Measurements from ENCODE around the gene JAGN1.
A peak's percentile ranks its signal among the peaks of the same experiment; 100 is the strongest.
"Not testable (repeated sequence)": the region's sequence is repeated elsewhere in the genome, so short reads cannot be mapped to it uniquely, and the experiment has no call there.

JAGN1 gene

DNA sequence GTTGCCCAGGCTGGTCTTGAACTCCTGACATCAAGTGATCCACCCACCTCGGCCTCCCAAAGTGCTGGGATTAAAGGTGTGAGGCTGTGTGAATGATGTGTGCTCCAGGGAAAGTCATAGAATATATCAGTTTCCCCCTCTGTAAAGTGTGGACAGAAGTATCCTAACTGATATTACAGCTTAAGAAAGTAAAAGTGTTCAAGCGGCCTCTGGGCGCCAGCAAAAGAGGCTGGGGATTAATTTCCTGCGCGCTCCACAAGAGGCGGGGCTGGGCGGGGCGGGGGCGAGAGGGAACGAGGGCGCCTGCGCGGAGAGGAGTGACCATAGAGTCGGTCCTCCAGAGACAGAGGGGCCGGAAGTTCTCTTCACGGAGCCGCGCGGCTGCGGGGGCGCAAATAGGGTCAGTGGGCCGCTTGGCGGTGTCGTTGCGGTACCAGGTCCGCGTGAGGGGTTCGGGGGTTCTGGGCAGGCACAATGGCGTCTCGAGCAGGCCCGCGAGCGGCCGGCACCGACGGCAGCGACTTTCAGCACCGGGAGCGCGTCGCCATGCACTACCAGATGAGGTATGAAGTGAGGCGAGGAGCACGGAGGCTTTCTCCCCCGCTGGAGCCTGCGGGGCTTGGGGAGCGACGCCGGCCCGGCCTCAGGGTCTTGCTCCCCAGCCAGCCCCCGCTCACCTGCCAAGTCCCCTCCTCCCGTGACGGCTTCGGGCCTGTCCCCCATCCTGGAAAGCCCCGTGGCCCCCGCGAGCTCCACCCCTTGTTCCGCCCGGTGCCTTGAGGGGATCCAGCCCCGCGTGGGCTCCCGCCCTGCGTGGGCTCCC lies at the start of gene JAGN1:
TSS of gene JAGN1 (plus strand) at position 362 of the 823 bp plus-strand sequence. CDS start at position 475, 113 bp downstream.
- peak; percentile 79 for DNase-seq (ENCODE audit: low read depth)

- no peak for DNase-seq (ENCODE audit: low read depth)
Observed at GRCh38 chr3:9841015-9841414, 49.4 kb upstream of the JAGN1 start.

DNA sequence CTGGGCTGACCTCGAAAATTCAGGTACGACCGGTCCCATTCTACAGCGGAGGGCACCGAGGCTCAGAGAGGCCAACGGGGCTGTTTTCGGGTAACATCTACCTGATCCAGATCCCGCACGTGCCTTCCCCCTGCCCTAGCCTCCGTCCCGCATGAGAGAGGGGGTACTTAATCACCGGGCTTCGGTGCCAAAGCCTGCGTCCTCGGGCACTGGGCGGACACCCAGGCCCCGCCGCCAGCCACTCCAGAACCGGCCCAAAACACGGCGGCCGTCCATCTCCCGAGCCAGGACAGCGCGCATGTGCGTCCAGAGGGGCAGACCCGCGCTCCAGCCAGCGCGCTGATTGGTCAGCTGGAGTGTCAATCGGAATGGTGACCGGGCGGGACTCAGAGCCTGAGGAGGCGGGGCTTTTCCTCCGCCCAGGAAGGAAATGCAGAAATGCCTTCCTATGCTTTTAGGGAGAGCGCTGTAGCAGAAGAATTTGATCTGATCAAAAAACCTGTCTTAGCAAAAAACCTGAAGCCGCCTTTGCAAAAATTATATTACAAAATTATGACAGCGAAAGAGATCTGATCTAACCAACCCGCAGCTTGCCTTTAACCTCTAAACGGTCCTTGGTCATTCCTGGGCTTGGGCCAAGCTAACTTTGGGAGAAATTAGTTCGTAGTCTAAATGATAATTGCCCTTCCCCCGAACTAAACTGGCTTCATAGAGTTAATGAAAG lies 46.5 kb upstream of the JAGN1 start, which contains the start of gene RPUSD3:
TSS of gene RPUSD3 (minus strand) at position 294 of the 724 bp plus-strand sequence. CDS start at position 276, 18 bp downstream.
- DNase-seq (ENCODE audit: low read depth), result peak; percentile 93

DNA sequence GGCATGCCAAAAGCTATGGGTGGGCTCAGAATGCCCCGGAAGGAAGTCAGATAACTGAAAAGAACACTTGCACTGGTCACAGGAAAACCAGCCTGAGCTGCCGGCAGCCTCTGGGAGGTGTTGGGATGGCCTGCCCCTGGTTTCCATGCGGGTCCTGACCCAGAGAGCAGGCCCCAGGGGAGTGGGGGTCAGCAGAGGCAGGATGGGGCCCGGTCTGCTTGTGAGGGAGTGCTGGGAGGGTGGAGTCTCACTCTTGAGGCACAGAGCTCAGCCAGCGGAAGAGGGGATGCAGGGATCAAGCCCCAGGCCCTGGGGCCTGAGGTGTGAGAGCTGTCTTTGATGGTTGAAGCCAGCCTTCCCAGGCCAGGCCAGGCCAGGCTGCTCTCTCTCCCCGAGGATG lies 44.2 kb upstream of the JAGN1 start:
- DNase-seq (ENCODE audit: low read depth), result no peak

DNA sequence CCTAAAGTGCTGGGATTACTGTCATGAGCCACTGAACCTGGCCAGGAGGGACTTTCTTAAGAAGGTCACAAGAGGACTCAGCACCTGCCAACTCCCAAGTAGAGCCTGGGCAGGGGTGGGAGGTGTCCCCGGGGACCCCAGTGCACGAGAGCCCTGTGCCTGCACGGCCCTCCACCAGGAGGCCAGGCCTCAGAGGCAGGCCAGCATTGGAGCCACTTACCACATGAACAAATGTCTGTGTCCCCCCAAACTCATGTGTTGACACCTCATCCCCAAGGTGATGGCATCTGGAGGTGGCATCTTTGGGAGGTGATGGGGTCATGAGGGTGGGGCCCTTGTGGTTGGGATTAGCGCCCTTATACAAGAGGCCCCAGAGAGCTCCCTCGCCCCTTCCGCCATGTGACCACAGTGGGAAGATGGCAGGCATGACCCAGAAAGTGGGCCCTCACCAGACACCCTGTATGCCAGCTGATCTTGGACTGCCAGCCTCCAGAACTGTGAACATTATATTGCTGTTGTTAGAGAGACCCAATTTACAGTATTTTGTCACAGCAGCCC lies 43.4 kb upstream of the JAGN1 start:
- DNase-seq (ENCODE audit: low read depth), result no peak

- not testable (repeated sequence) for DNase-seq (ENCODE audit: low read depth)
Observed at GRCh38 chr3:9847870-9848269, 42.5 kb upstream of the JAGN1 start.

- not testable (repeated sequence) for DNase-seq (ENCODE audit: low read depth)
Observed at GRCh38 chr3:9848860-9849259, 41.5 kb upstream of the JAGN1 start.

GRCh38 chr3:9851383-9851782 lies 39.0 kb upstream of the JAGN1 start:
- DNase-seq (ENCODE audit: low read depth), result not testable (repeated sequence)

DNA sequence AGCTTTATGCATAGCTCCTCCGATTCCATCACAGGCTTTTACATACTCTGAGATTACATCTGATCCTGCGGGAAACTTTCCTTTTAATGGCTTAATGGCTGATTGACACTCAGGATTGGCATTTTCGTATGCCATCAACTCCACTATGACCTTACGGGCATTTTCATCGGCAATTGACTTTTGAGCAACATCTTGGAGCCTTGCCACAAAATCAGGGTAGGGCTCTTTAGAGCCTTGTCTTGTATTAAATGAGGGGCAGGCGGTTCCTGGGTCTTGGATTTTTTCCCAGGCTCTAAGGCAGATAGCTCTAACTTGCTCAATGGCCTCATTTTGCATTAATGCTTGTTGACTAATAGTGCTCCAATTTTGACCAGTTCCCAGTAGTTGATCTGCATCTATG lies 38.5 kb upstream of the JAGN1 start:
- not testable (repeated sequence) for DNase-seq (ENCODE audit: low read depth)

- DNase-seq (ENCODE audit: low read depth), result no peak
Observed at GRCh38 chr3:9852528-9852927, 37.9 kb upstream of the JAGN1 start.

- DNase-seq (ENCODE audit: low read depth), result not testable (repeated sequence)
Observed at GRCh38 chr3:9854291-9854940, 36.0 kb upstream of the JAGN1 start.

GRCh38 chr3:9855594-9855993 lies 34.8 kb upstream of the JAGN1 start:
- no peak for DNase-seq (ENCODE audit: low read depth)

DNA sequence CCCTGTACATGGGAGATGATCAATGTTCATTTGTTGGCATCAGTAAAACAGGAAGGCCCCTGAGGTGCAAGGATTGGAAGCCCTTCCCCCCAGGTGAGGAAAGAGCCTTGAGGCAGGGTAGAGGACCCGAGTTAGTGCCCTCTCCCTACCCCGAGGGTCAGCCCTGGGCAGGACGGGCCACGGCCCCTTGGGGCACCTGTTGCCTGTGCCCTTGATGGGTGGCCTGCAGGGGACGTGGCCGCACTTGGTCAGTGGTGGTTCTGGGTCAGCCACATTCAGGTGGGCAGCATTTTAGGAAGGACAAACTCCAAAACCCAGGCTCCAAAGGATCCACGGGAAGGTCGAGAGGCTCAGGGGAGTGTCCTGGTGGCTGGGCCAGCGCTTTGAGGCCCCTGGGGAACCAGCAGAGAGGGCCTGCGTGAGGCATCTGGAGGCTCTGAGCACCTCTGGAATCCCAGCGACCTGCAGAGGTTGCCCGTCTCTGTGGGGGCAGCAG lies 30.8 kb upstream of the JAGN1 start:
- no peak for DNase-seq (ENCODE audit: low read depth)

DNA sequence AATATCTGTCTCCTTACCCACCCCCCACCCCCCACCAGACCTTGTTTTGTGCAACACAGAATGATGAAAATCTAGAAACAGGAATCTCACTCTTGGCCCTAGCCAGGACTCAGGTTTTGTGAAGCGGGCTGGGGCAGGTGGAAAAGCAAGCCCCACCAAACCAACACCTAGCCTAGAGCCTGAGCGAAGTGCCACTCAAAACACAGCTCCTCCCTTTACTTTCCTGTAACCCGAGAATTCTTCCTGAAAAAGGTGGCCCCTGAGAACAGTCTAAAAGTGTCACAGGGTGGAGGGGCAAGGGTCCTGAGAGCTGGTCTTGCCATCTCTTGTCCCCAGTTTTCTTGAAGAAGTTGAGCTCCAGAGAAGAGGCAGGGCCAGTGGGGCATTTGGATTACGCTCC lies 29.2 kb upstream of the JAGN1 start:
- no peak for DNase-seq (ENCODE audit: low read depth)

GRCh38 chr3:9861626-9862130 lies 28.7 kb upstream of the JAGN1 start:
- DNase-seq (ENCODE audit: low read depth), result no peak

GRCh38 chr3:9862391-9863057 lies 27.9 kb upstream of the JAGN1 start:
- no peak for DNase-seq (ENCODE audit: low read depth)

DNA sequence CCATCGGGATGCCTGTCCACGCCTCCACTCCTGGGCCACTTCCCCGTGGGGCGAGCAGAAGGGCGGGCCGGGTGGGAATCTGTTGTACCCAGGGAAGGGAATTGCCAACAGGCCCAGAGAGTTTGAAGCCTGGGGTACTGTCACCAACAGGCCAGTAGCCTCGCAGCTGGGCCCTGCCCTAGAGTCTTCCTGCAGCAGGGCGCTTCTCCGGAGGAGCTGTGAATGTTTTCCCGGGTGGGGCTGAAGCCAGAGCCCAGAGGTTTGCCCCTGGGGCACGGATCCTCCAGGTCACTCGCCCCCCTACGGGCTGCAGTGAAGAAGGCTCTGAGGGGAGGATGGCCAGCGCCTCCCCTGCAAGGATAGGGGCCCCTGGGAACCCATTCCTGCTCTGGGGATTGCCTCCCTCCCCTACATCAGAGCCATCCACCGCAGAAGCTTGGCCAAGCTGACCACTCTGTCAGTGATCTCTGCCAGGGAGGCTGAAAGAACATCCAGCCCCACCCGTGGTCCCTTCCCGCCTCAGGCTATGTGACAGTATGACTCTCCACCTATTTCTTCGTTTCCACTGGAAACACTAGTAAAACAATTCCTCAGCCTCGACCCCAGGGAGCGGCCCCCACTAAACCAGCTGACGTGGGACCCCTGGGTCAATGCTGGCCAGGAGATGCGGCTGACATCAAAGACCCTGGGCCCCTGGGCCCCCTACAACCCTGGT lies 27.2 kb upstream of the JAGN1 start:
- no peak for DNase-seq (ENCODE audit: low read depth)

DNA sequence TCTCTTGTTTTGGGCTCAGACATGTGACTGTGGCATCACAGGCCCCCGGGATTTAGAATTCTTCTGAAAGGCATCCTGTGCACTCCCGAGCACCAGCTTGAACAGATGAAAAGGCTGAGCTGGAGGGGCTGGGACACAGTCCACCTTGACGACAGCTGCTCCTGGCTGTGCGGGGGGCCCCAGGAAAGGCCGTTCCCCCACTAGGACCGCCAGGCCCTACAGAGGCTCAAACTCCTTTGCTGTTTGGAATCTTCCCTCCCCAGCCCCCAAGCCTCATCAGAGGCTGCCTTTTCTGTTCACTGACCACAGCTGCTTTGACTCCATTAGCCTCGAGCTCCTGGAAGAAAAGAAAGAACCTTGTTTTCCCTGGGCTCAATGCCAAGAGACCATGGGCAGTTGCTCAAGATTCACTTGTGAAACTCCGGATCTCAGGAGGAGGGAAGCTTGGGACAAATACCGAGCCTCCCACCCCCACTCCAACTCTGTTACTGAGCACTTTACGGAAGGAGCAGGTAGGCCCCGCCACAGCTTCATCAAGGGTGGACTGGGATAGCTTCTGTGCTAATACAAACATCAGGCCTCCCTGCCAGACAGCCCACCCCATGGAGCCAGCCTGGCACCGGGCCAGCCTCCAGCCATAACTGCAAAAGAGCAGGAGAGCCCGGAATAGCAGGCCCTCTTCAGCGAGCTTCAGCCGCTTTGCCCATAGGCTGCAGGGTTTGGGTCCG lies 26.0 kb upstream of the JAGN1 start:
- DNase-seq (ENCODE audit: low read depth), result no peak

DNA sequence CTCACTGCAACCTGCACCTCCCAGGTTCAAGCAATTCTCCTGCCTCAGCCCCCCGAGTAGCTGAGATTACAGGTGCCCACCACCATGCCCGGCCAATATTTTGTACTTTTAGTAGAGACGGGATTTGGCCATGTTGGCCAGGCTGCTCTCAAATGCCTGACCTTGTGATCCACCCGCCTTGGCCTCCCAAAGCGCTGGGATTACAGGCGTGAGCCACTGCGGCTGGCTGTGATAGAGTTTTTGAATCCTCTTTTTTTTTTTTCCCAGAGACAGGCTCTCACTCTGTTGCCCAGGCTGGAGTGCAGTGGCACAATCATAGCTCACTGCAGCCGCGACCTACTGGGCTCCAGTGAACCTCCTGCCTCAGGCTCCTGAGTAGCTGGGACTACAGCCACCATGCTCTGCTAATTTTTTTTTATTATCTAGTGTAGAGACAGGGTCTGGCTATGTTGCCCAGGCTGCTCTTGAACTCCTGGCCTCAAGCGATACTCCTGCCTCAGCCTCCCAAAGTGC lies 25.2 kb upstream of the JAGN1 start:
- DNase-seq (ENCODE audit: low read depth), result not testable (repeated sequence)

GRCh38 chr3:9866639-9867038 lies 23.8 kb upstream of the JAGN1 start:
- DNase-seq (ENCODE audit: low read depth), result no peak
